ENCODE measurements around the gene ITGB1.
"Not testable (repeated sequence)": the region's sequence is repeated elsewhere in the genome, so short reads cannot be mapped to it uniquely, and the experiment has no call there.

Gene ITGB1

DNA sequence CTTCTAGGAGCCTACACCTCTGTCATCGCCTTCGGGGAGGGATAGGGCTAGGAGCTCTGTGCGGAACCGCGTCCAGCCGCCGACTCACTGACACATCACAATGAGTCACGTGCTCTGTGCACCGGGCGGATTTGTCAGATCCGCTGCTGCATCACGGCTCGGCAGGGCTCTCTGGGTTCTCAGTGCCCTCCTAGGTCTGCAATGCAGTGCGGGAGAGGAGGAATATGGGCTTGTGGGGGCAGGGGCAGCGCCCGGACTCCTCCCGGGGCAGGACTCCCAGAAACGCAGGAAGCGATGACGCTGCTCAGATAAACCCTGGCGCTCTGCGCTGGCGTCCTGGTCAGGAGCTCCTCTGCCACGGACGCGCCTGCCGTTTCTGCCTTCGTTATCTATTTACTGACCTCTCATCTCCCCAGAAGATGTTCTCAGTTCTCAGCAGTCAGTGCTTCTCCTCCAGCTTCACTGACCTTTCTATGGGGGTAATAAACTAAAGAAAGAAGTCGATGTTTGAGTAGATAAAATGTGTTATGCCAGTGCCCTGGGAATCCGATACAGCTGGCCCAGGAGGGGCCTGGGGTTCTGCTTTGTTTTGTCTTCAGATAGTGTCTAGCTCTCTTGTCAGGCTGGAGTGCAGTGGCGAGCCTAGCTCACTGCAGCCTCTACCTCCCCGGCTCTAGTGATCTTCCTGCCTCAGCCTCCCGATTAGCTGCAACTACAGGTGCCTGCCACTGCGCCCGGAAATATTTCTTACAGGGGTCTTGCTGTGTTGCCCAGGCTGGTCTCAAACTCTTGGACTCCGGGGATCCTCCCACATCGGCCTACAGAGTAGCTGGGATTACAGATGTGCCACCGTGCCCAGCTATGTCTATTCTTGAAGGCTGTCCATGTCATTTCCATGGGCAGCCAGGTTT, 22.8 kb upstream of the ITGB1 start:
- DNase-seq (ENCODE audit: low read depth in 2 of 2): peak; percentile 63 to 74

DNA sequence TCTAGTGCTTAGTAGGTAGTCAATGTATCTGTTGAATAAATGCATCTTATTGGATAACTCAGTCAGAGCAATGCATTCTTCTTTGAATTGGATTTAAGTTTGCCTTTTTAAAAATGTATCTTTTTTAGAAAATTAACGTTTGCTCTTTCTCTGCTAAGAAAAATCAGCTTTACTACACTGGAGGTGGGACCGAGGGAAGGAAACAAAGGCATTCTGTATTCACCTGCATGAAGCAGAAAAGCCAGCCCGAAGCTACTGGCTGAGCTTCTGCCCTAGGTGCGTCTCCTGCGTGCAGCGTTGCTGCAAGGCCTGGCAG, 22.2 kb upstream of the ITGB1 start:
- DNase-seq (ENCODE audit: low read depth in 2 of 2): no peak

DNA sequence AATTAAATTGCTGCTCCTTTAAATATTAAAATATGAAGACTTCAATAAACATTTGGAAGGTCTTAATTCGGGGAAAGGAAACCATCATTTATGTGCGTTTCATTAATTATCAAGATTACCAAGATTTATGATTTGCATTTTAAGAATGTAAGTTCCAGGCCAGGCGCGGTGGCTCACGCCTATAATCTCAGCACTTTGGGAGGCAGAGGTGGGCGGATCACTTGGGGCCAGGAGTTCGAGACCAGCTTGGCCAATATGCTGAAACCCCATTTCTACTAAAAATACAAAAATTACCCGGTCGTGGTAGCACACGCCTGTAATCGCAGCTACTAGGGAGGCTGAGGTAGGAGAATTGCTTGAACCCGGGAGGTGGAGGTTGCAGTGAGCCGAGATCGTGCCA, 21.7 kb upstream of the ITGB1 start:
- not testable (repeated sequence) for DNase-seq (ENCODE audit: low read depth in 2 of 2)

DNA sequence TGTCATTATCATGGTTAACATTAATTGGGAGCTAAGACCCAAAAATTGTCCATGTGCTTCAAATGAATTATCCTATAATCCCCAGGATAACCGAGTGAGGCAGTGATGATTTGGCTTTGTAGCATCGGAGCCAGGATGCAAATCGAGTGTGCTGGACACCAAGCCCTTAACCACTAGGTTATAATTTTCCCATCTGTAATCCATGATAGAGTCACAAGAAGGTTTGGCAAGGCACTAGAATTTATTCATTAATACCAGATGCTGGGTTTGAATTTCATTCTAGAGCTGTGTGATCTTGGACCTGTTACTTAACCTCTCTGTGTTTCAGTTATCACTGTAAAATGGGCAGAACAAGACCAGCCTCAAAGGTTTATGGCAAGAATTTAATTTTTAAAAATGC, 21.0 kb upstream of the ITGB1 start:
- no peak for DNase-seq (ENCODE audit: low read depth in 2 of 2)

DNA sequence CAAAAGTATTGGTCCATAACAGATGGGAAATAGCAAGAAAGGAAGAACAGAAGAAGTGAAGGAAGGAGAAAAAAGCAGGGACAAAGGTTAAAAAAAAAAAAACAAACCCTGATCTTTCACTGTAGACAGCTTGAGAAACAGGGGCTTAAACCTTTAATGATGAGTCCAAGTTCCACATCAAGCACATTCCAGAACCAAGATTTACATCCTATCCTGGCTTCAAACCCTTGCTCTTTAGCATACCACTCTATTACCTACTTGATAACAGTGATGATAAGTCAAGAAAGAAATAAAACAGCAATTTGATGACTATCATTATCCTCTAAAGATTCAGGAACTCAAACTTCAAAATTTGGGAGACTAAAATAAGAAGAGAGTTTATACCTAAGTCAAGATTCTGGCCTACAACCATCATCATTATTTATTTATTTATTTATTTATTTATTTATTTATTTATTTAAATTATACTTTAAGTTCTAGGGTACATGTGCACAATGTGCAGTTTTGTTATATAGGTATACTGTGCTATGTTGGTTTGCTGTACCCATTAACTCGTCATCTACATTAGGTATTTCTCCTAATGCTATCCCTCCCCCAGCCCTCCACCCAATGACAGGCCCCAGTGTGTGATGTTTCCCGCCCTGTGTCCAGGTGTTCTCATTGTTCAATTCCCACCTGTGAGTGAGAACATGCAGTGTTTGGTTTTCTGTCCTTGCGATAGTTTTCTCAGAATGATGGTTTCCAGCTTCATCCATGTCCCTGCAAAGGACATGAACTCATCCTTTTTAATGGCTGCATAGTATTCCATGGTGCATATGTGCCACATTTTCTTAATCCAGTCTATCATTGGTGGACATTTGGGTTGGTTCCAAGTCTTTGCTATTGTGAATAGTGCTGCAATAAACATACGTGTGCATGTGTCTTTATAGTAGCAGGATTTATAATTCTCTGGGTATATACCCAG, 20.1 kb upstream of the ITGB1 start:
- not testable (repeated sequence) for DNase-seq (ENCODE audit: low read depth in 2 of 2)

DNA sequence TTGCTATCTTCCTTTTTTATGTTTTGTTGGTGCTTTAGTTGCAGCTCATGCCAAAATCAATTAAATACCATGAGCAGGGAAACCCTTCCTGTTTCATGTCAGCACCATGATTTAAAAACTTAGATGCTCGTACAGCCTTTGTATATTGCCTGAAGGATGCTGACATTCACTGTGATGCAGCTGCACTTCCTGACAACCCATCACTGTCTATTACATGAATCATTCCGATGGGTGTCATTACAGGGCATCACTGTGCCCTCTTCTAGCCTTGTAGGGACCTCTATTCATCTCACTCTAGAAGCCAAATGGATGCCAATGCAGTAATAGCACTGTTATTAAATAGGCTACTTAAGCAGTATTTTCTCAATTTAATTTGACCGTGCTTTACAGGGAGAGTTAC, 18.3 kb upstream of the ITGB1 start:
- no peak for DNase-seq (ENCODE audit: low read depth in 2 of 2)

DNA sequence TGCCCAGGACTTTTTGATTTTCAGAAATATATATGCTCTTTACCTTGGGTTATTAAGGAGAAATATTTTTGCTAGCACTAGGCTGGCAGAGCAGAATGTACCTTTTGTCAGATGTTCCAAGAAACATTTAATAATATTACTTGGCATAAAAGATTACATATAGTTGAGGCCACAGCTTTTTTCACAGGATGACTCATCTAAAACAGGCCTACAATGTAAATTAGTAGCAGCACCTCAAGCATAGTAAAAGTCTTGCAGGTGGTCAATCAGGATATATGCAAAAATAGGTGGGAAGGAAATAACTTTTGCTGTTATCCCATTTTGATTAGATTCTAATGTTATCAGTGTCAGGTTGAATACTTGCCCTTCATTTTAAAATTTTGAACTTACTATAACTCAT, 14.9 kb upstream of the ITGB1 start:
- no peak for DNase-seq (ENCODE audit: low read depth in 2 of 2)

DNA sequence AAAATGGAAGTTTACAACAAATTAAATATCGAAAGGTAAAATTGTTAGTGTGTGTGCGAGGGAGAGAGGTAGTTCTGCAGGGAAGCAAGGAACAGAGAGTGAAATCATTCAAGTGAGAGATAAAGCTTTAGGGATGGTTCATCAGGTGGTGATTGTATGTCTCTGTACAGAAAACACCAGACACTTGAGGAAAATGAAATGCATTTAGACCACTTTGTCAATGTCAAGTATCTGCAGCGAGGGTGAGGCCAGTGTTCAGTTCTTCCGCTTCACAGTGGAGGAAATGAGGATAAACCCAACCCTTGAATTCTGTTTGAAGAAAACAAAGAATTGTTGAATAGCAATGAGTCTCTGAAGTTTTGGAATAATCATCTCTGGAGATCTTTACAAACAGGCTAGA, 14.4 kb upstream of the ITGB1 start:
- DNase-seq (ENCODE audit: low read depth in 2 of 2): no peak

DNA sequence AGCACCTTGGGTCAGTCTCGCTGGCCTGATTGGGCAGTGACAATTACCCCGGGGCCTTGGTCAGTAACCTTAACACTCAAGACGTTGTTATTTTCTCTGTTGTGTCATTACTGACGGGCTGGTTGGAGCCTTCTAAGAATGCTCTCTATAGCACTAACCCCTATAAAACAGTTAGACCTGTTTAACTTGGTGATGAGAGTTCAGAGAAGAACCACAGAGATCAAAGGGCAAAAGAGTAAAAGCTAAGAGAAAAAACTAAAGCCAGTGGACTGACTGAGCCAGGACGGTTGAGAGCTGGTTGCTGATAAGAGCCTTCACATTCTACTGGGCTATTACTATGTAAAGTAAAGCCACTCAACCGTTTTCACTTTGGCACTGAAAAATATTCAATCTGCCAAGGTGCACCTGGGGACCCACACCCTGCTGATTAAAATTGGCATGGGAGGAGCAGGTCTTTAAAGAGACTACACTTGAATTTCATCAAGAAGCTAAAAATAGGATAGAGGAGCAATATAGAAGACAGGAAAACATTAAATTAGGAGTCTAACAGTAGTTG, 13.6 kb upstream of the ITGB1 start:
- no peak for DNase-seq (ENCODE audit: low read depth in 2 of 2)

DNA sequence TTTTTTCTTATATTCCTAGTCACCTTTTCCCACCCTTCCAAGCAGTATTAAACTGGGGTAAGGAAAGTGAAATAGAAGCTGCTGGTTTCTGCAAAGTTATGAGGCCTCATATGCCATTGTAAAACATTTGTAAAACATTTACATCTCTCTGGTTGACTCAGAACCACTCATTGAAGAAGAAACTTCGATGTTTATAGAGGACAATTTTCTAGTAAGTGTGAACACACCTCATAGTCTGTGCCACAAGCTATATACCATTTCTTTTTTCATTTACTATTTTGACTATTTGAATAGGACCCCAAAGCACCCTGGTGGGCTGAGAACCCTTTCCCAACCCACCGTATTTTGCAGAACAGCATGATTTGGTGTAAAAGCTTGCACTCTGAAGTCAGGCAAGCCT, 12.9 kb upstream of the ITGB1 start:
- no peak for DNase-seq (ENCODE audit: low read depth in 2 of 2)

DNA sequence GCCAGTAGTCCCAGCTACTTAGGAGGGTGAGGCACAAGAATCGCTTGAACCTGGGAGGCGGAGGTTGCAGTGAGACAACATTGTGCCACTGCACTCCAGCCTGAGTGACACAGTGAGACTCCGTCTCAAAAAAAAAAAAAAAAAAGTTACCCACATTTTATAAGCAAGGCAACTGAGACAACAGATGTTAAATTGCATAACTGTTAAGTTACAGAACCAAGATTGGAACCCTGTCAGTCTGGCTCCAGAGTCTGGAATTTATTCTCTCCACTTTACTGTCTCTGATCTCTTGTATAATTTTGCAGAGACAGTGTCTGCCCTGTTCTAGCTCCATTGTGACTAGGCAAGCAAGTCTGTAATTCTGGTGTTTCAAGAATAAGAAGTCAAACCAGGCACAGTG, 6.2 kb upstream of the ITGB1 start:
- no peak for DNase-seq (ENCODE audit: low read depth in 2 of 2)

DNA sequence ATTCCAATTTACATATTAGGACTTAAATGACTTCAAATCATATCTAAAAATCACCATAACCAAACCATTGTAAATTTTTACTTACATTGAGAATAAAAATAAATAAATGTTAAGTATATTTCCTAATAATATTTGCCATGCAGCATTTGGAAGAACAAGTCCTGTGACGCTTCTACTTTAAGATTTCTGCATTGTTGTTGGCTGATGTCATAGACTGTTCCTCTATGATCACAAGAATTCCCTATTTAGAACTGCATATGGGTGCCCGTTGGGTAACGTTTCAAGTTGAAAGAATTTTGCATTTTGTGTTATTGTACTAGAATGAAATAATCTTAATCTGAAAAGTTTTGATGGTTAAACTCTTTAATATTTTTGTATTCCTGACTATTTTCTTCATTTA, 5.1 kb upstream of the ITGB1 start:
- no peak for DNase-seq (ENCODE audit: low read depth in 2 of 2)

DNA sequence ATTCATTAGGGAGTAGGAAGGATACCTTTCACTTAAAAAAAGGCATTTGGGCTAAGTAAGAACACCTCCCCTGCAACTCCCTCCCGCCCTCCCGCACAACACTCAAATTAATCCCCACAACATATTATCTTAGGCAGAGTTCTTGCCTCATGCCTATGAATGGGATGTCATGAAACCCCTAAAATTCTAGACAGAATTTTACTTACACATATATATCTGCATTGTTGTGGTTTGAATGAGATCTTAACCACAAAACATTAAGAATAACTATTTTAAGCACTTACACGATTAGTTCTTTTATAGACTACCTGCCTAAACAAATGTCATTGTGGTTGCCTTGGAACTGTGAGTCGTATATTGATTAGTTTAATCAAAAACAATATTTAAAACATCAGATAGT, 4.5 kb upstream of the ITGB1 start:
- DNase-seq (ENCODE audit: low read depth in 2 of 2): no peak

DNA sequence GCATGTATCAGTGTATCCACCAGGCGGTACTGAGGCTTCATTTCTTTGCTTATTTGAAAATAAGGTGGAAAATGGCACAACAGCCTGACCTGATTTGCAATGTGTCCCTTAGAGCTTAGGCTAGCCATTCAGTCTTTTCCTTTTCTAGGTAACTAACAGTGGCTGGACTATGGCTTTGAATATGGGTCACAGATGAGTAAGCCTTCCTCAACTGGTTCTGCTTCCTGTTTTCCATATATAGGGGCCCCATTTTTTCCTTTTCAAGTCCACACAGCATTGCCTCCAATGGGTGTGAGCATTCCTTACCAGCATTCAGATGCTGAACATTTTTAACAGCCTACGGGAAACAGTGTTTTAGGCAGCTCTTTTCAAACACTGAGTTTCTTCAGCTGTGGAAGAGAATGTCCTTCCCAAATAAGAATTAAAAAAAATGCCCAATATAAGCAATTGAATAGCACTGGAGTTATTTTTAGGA, 3.9 kb upstream of the ITGB1 start:
- DNase-seq (ENCODE audit: low read depth in 2 of 2): no peak

DNA sequence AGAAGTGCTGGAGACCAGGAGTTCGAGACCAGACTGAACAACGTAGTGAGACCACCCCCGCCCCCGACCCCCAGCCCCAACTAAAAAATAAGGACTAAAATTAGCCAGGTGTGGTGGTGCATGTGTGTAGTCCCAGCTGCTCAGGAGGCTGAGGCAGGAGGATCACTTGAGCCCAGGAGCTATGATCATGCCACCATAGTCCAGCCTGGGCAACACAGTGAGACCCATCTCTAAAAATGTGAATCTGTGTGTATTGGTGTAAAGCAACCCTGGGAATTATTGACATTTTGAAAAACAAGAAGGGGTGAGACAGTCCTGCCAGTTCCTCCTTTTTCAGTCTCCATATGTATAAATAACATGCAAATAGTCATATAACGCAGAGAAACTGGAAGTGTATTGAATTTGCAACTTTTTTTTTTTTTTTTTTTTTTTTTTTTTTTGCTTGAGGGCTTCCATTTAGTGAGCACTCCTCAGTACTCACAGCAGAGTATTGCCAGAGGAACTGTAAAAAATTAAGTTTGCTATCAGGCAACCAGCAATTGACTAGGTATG, 3.4 kb upstream of the ITGB1 start:
- no peak for DNase-seq (ENCODE audit: low read depth in 2 of 2)

DNA sequence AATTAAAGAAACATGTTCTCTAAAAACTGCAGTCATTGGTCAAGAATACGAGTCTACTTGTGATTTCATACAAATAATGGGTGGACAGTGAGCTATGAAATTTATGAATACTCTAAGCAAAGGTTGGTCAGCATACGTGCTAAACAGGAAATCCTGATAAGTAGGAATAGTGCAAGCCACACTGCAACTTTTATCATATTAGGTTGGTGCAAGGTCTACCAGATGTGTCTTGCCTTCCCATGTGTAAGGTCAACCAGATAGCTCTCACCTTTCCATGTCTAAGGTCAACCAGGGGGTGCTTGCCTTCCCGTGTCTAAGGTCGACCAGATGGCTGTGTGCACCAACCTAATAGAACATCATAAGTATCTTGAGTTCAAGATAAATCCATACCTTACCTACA, 2.0 kb upstream of the ITGB1 start:
- DNase-seq (ENCODE audit: low read depth in 2 of 2): no peak

DNA sequence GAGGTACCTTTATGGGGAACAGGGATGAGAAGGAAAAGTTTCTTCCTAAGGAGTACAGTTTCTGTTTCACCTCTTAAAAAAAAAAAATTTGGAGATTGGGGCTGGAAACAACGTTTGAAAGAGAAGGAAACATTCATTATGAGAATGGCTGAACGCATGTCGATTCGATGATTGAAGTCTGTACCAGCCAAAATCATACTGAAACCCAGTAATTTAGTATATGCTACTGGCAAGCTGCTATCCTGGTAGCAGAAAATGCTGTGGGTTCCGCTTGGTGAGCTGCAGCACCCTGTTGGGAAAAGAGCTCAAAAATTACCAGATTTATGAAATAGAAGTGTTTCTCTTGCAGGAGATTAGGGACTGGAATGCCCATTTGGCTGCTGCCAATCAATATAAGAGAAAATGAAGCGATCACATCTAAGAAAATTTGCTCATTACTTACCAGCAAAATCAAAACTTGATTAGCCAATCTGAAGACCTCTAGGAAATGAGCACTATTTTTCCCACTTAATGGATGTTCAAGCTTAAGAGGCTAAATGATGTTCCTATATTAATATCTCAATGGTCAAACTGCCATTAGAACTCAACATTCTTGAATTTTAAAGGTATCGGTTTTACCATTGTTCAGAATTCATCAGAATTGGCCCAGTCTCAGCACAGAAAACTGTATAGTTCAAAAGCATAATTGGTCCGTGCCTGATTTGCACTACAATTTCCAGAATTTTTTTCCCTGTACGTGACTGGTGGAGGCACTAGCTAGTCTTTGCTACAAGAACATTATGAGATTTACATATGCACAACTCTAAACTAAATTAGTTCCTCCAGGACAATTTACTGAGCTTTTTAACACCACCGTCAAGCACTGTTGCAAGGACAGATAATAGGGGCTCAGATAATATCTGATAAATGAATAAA, 1.2 kb upstream of the ITGB1 start:
- DNase-seq (ENCODE audit: low read depth in 2 of 2): no peak

DNA sequence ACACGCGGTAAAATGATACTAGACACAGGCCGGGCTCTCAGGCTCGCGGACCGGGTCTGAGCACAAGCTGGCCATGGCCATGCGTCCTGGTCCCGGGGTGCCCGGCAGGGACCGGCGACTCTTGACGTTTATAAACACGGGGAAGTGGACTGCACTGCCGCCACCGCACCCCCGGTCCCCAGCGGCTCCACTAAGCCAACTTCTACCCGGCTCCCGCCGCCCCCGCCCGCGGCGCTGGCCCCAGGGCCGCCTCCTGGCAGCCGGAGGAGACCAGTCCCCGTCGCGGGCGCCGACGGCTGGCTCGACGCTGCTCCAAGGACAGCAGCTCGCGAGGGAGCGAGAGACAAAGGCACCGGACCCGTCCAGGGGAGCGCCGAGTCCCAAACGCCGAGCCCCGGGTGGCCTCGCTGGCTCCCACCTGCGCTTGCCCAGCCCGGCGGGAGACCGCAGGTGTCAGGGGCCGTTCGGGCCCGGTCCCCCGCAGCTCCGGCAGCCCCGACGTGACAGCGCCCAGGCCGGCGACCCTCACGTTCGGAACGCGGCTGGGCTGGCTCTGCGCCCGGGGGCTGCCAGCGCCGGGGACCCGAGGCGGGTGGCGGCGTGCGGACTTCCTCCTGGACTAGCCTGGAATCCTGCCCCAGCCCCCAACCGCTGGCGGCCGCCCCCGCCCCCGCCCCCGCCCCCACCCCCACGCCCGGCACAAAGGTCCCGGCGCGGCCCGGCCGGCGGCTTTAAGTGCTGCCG, 517 bp downstream of the ITGB1 start:
- DNase-seq (ENCODE audit: low read depth in 2 of 2): no peak

DNA sequence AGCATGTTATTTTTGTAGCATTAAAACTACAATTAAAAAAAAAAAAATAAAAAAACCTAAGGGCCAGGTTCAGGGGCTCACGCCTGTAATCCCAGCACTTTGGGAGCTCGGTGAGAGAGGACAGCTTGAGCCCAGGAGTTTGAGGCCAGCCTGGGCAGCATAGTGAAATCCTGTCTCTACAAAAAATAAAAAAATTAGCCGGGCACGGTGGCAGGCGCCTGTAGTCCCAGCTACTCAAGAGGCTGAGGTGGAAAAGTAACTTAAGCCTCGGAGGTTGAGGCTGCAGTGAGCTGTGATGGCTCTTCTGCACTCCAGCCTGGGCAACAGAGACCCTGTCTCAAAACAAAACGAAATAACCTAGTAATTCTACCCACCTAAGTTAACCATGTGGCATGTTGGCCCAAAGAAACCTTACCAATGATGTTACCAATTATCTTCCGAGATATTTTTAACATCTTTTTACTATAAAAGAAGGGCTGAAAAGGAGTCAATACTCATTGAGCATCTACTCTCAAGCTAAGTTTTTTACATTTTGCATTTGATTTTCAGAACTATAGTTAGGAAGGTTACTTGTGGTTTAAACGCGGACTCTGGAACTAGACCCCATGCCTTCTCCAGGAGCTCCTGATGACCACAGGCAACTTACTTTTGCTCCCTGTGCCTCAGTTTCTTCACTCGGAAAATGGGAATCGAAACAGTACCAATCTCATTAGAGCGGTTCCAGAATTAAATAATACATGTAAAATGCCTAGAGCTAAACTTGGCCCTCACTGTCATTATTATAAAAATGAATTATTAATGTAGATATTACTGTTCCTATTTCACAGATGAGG, 1.4 kb downstream of the ITGB1 start:
- DNase-seq (ENCODE audit: low read depth in 2 of 2): no peak

Data from activated CD8-positive, alpha-beta memory T cell treated with anti-CD3 and anti-CD28 coated beads for 4 hours (primary cell).